Right renal cortex interstitium (tissue), 3 donors: Measurements from ENCODE around the gene ZNF200. TPM values are rescaled to one million over a fixed set of nuclear protein-coding genes. Genes with fewer than 3 reads are reported as not detected.

Source experiments
- DNase-seq, 3 donors: peaks; one replicate each; pipeline ENCODE4 v3.0.0-alpha.2; 2013; ENCODE audit warnings: low read depth in 3 of 3, low spot score in 2 of 3
- polyA plus RNA-seq, 3 donors: library from polyadenylated mRNA; unstranded; fragments of 120-200 nt; gene quantifications; one replicate each; pipeline ENCODE4 v1.2.1, GENCODE V29; 2013; ENCODE audit not compliant: insufficient read length in 3 of 3

ZNF200 gene
- polyA plus RNA-seq, 3 donors: 14.6 to 18.0 (median 15.4) TPM

- no peak for DNase-seq
Measured at GRCh38 chr16:3254309-3254708, 19.4 kb upstream of the ZNF200 start.

GRCh38 chr16:3252967-3253366, 18.0 kb upstream of the ZNF200 start:
- DNase-seq: no peak

GRCh38 chr16:3249451-3249850, 14.5 kb upstream of the ZNF200 start:
- no peak for DNase-seq

- no peak for DNase-seq
Measured at GRCh38 chr16:3249020-3249419, 14.1 kb upstream of the ZNF200 start.

- DNase-seq: no peak
Measured at GRCh38 chr16:3248596-3248995, 13.6 kb upstream of the ZNF200 start.

GRCh38 chr16:3246876-3247275, 11.9 kb upstream of the ZNF200 start:
- no peak for DNase-seq

- DNase-seq: no peak
Measured at GRCh38 chr16:3246002-3246401, 11.0 kb upstream of the ZNF200 start.

GRCh38 chr16:3243882-3244281, 8.9 kb upstream of the ZNF200 start:
- DNase-seq: no peak

- DNase-seq: no peak
Measured at GRCh38 chr16:3242709-3243108, 7.8 kb upstream of the ZNF200 start.

GRCh38 chr16:3241761-3242160, 6.8 kb upstream of the ZNF200 start:
- DNase-seq: no peak

- no peak for DNase-seq
Measured at GRCh38 chr16:3235856-3236669, 1.1 kb upstream of the ZNF200 start.

GRCh38 chr16:3234543-3234856, 458 bp downstream of the ZNF200 start:
- no peak for DNase-seq

- no peak for DNase-seq
Measured at GRCh38 chr16:3223913-3224515, 10.9 kb downstream of the ZNF200 start.

- no peak for DNase-seq
Measured at GRCh38 chr16:3220839-3221238, 14.1 kb downstream of the ZNF200 start.

GRCh38 chr16:3216263-3216640, 18.7 kb downstream of the ZNF200 start:
- no peak for DNase-seq

GRCh38 chr16:3215601-3216262, 19.2 kb downstream of the ZNF200 start:
- DNase-seq: no peak

GRCh38 chr16:3214904-3215600, 19.9 kb downstream of the ZNF200 start:
- DNase-seq: no peak

GRCh38 chr16:3212567-3212966, 22.4 kb downstream of the ZNF200 start:
- no peak for DNase-seq

- no peak for DNase-seq
Measured at GRCh38 chr16:3212006-3212405, 23.0 kb downstream of the ZNF200 start.

GRCh38 chr16:3207086-3207953, 27.6 kb downstream of the ZNF200 start:
- DNase-seq: no peak
